ENCODE data around the gene PRR35.

PRR35 gene

DNA sequence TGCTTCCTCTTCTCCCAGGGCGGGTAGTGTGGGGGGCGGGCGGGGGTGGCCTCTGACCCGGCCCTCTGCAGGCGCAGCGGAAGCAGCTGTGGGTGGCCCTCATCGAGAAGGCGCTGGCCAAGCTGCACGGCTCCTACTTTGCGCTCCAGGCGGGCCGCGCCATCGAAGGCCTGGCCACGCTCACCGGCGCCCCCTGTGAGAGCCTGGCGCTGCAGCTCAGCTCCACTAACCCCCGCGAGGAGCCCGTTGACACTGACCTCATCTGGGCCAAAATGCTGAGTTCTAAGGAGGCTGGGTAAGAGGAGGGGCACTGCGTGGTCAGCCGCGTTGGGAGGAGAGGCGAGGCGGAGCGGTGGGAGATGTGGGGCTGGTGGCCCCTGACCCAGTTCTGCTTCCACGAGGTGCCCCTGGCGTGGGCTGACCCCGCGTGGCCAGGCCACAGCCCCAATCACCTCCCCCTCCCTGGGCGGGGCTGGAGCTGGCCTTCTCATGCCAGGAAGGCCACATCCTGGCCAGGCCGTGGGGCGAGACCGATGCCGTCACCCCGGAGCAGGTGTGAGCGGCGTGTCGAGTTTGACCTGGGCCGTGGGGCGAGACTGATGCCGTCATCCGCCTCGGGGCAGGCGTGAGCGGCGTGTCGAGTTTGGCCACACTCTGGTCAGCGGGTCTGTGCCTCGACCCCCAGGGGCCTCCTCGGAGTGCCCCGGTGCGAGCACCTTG lies 10.5 kb upstream of the PRR35 start:
- DNase-seq, result no peak

DNA sequence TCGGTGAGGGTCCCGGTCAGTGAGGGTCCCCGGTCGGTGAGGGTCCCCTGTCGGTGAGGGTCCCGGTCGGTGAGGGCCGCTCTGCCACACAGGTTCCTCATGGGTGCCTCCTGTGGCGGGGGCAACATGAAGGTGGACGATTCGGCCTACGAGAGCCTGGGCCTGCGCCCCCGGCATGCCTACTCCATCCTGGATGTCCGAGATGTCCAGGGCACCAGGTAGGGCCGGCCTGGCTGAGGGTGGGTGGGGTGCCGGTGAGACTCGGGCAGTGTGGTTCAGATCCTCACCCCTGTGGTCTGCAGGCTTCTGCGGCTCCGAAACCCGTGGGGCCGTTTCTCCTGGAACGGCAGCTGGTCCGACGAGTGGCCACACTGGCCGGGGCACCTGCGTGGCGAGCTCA lies 9.0 kb upstream of the PRR35 start:
- DNase-seq, result no peak

DNA sequence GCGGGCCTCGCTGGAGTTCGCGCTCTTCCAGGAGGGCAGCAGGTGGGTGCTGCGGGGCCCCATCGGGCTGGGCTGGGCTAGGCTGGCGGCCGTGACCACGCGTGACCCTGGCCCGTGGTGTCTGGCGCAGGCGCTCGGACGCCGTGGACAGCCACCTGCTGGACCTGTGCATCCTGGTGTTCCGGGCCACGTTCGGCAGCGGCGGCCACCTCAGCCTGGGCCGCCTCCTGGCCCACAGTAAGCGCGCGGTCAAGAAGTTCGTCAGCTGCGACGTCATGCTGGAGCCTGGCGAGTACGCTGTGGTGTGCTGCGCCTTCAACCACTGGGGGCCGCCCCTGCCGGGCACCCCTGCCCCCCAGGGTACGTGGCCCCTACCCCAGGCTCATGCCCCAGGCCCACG lies 8.0 kb upstream of the PRR35 start:
- no peak for DNase-seq

DNA sequence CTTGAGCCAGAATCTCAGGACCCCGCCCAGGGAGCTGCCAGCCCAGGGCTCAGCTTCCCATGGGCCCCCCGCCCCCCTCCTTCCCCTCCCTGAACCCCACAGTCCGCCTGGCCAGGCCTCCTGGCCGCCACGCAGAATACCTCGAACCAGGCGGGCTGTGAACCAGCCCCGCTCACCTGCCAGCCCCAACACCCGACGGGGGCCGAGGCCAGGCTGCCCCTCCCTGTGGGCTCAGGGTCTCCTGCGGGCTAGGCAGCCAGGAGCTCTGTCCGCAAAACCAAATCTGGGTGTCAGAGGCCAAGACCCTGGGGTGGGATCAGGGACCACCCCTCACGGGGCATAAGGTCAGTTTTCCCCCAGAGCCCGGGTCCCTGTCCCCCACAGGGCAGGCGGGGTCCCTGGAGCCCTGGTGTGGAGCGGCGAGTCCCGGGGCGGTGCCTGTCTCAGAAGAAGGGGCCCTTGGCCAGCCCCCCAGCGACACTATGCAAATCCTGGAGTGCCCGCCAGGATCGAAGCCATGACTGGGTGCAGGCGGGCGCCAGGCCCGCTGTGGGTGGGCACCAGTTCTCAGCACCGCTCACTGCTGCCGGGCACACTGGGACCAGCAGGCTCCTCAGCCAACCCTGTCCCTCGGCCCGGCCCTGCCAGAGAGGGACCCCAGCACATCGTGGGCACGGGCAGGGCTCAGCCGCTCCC lies 6.4 kb upstream of the PRR35 start:
- no peak for DNase-seq

DNA sequence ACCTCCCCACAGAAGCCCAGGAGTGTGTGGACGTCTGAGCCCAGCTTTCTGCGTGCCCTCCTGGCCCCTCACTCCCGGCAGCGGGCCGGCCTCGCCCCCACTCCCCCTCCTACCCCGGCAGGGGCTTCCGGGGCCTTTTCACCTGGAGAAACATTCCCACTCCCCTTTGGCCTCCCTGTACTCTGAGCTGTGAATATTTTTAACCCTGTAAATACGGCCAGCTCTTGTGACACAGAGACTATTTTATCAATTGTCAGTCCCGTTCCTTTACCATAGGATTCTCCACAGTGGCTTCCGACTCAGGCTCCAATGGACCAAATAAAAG lies 5.9 kb upstream of the PRR35 start:
- DNase-seq, result no peak

DNA sequence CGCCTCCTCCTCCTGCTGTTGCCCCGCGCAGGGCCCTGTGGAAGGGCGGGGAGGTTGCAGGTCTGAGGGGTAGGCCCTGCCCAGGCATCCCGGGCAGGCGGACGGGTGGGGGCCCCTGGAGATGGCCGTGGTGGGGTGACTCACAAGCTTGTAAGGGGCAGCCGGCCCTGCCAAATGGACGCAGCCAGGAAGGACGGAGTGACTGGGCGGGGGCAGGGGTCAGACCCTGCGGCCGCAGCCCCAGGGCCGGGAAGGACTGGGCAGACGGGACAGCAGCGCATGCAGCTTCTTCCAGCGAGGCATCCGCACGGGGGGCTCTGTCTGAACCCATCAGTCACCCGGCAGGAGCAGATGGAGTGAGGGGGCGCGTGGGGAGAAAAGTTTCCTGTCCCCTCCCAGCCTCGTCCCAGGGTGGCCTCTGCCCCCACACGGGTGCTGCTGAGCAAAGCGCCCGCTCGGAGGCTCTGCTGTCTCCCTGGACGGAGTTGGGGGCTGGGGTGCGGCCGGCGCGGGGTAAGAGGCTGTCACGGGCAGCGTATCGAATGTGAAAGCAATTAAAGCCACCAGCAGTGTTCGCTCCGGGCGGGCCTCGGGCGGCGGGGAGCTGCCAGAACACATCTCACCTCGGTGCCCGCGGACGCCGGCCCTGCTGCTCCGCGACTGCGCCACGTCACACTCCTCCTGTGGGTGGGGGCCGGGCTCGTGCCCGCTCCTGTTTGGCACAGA lies 5.4 kb upstream of the PRR35 start:
- no peak for DNase-seq

DNA sequence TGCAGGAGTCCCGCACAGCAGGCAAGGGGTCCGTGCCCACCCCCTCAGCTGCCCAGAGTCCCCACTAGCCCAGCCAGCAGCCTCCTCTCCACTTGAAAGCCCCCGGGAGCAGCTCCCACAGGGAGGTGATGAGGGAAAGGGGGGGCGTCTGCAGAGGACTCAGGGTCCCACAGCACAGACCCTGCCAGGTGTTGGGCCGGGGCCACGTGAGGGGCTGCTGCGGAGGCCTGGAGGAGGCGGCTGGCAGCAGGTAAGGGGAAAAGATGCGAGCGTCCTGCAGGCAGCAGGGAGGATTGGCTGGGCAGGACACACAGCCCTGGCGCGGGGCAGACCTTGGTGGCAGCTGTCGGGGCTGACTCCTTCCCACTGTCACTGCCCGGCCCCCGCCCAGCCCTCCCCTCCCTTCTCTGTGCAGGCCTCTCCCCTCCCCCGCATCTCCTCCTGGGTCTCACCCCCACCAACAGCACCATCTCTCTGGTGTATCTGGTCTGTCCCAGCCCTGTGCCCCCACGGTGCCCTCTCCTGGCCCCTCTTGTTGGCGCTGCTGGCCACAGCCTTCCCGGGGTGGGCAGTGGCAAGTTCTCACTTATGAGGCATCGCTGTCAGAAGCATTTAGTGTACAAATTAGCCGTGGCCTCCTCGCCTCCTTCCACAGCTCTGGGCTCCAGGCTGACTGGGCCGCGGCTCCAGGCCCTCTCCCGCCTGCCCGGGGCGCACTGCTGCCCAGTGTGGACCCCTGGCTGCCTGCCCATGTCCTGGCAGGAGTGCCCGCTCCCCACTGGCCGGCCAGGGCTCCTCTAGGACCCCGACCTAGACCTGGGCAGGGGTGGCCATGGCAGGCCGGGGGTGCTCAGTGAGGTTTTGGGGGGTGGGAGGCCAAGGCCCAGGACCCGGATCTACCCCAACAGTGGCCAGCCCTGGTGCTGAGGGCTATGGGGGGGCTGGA lies 4.4 kb upstream of the PRR35 start:
- DNase-seq, result no peak

DNA sequence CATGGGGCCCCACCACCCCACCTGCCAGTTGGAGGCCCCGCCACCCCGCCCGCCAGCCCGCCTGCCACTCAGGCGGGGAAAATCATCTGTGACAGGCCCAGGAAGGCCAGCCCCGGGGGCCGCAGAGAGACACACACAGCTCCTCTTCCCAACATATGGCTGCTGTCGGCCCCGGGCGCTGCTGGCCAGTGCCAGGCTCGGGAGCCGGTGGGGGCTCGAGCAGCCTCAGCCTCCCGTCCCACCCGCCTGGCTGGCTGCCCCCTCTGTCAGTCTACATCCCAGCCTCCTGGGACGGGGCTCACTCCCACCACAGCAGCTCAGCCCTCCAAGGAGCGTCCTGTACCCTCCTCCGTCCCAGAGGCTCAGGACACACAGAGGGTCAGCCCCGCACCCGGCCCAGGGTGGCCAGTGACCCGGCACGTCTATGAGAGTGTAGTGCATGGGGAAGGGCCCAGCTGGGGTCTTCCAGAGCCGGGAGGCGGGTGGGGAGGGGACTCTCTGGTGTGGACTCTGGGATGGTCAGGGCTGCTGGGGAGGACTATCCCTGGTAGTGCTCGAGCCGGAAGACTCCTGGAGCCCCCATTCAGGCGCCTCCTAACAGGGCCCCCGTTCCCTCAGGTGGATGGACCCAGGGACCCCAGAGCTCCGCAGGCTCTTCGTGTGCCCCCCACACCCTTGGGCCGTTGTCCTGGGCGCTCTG lies 3.6 kb upstream of the PRR35 start:
- DNase-seq, result no peak

DNA sequence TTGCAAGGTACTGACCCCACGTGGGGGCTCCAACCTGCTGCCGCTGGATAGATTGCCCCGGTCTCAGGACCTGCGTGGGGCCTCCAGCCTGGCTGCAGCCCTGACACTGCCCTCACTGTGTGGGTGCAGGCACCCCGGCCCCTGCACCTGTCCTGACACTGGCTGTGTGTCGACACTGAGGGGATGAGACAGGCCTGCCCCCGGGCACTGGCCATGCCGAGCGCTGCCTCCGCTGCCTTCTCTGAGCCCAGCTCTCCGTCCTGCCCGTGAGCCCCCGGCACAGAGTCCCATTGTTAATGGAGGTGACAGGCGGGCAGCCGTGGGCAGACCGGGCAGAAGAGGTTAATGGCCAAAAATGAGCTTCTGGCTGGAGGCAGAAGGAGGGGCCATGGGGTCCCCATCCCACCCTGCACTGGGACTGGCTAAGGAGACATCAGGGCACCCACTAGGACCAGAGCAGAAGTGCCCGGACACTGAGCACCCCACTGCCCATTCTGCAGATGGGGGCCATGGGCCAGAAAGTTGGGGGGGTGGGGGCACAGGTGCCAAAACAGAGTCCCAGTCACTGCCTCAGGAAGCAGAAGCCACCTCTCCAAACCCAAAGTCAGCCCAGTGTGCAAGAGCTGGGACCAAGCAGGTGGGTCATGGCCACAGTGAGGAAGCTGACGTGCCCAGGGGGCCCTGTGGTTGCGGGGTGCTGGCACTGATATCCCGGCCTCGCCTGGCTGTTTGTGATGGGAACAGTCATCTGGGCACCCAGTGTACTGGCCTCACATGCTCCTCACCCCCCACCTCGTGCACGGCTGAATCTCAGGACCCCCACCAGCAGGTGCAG lies 2.5 kb upstream of the PRR35 start:
- no peak for DNase-seq

DNA sequence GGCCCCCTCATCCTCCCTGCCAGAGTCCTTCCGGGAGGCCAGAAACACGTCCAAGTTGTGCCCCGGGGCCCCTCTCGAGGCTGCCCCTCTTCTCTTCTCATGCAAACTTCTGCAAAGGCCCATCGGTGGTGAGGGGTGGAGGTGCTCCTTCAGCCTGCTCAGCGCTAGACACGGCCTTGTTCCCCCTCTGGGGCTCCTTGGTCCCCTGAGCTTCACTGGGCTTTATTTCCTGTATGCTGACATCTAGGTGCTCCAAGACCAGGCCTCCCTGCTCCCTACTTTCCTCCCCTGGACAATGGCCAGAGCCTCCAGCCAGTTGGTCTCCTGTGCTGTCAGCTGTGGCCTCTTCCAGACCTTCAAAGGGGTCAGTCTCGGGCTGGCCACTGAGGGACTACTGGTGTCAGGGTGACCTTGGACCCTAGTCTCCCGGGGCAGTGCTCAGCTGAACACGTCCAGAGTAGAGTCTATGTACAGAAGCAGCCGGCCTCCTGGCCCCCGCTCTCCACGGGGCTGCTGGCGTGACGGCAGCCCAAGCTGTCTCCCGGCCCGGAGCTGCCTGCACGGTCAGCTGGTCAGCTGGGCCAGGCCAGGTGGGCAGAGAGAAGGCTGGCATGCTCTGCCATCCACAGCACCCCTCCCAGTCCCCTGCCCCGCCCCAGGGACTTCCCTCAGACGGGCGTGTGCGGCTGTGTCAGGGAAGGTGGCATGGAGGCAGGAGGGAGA lies 1.7 kb upstream of the PRR35 start:
- no peak for DNase-seq

DNA sequence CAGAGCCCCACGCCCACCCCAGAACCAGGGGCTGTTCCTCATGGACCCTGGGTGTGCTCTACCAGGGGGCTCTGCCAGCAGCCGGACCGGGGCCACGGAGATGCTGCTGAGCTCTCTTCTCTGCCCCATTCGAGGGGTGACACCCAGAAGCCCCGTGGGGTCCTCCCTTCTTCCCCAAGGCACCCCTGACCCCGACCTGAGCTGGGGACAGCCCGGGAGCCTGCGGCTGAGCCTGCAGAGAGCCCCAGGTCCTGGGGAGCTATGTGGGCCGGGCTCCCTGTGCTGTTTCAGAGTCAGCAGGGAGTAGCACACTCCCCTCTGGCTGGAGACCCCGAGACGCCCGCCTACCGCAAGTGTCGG lies 1.2 kb upstream of the PRR35 start:
- no peak for DNase-seq

DNA sequence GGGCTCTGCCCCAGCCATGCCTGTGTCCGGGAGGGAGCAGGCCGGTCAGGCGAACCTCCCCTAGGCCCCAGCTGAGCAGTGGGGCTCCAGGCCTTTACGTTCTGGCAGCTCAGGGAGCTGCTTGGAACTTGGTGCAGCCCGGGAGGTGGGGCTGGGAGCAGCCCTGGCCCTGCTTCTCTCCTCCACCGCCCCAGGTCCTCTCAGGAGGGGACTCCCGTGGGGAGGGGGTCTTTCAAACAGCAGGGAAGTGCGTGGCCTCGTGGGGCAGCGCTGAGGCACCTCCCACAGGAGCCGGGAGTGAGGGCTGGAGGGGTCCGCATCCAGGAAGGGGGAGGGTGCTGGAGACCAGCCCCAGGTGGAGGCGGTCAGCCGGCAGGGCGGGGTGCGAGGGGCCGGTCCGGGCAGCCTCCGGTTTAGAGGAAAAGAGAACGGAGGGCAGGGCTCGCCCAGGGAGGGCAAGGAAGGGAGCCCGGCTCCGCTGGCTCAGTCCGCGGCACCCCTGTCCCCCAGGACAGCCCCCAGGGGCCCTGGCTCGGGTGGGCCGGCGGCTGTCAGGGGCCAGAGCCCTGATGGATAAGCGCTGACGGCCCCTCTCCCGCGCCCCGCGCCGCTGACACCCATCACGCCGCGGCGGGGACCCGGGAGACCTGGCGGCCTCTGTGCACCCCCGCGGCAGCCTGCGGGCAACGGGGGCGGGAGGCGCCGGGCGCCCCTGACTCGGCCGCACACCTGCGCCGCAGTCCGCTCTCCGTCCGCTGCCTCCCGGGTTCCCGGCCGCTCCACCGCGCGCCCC lies 587 bp upstream of the PRR35 start:
- no peak for DNase-seq

DNA sequence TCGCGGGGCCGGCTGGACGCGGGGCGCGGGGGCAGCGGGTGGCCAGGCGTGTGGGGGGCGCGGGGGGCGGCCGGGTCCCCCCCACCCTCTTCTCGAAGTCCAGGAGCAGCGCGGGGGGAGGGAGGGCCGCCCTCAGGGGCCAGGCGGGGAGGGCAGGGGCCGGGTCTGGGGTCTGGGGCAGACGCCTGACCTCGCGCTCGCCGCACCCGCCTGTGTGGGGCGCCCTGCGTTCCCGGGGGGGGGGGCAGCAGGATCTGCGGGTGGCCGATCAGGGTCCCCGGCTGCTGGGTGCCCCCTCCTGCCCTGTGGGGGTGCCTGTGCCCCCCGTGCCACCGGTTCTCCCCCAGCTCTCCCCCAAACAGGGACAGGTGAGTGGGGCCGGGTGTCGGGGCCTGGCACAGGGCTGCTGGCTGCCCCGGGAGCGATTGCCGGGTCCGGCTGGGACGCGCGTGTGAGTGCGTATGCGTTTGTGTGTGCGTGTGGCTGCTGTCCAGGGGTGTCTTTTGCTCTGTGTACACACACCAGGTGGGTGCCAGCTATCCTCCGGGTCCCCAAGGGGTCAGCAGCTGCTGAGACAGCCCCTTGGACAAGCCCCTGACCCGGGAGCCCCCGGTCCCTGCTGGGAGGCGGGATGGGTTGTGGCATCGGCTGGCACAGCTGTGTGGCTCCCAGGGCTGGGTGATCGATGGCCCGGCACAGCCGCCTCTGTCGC lies 663 bp downstream of the PRR35 start:
- no peak for DNase-seq

DNA sequence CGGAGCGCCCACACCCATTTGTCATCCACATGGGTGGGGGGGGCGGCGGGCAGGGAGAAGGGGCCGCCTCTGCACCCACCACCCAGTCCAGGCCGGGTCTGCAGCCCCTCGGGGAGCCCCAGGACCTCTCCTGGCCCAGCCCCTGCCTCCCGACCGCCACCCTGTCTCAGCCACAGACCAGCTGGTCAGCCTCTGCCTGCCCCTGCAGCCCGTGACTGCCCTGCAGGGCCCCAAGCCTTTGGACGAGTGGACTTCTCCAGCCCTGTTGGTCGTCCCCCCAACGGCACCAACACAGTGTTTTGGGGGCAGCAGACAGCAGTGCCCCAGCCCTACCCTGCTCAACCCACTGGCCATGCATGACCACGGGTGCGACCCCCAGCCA lies 1.2 kb downstream of the PRR35 start:
- no peak for DNase-seq

DNA sequence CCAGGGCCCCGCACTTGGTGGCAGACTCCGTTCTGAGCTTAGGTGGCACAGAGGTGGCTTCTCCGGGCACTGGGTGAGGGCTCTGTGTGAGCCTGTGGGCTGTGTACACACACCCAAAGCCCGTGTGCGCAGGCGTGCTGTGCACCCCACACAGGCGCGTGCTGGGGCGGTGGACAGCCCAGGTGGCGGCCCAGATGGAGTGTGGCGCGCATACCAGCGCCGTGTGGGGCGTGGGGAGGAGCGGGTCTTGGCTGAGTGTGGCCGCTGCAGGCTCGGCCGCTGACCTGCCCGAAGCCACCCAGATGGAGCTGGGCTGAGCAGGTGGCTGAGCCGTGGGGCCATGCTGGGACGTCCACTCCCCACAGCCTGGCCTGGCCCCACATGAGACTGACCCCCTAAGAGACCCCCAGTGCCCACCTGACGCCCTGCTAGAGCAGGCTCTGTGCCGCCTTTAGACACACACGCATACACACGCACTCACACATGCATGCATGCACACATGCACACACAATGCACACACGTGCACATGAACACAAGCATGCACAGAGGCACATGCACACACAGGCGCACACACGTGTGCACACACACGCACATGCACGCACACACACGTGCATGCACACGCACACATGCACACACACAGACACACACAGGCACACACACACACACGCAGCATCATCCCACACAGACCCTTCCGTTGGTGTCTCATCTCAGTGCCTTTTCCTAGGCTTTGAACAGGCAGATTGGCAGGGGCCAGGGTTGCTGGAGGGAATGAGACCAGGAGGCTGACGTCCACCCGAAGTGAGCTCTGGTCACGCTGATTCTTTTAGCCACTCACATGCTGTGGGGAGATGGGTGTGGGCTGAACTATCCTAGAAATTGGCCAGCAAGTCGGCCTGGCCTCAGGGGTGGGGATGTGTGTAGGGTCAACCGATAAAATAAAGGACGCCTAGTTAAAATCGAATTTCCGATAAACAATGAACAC lies 2.1 kb downstream of the PRR35 start:
- no peak for DNase-seq

DNA sequence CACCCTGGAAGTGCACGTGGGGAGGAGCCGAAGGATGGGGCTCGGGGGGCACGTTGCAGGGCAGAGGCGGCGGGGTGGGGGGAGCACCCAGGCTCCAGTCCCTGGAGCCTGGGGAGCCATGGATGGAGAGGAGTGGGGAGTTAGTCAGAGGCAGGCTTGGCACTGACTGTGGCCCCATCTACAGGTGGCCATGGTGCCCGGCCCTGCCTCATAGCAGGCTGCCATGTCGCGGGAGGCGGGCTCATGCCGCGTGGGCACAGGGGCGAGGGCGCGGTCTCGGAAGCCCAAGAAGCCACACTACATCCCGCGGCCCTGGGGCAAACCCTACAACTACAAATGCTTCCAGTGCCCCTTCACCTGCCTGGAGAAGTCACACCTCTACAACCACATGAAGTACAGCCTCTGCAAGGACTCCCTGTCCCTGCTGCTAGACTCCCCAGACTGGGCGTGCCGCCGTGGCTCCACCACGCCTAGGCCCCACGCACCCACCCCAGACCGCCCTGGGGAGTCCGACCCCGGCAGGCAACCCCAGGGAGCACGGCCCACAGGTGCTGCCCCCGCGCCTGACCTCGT lies 3.0 kb downstream of the PRR35 start:
- DNase-seq, result no peak

DNA sequence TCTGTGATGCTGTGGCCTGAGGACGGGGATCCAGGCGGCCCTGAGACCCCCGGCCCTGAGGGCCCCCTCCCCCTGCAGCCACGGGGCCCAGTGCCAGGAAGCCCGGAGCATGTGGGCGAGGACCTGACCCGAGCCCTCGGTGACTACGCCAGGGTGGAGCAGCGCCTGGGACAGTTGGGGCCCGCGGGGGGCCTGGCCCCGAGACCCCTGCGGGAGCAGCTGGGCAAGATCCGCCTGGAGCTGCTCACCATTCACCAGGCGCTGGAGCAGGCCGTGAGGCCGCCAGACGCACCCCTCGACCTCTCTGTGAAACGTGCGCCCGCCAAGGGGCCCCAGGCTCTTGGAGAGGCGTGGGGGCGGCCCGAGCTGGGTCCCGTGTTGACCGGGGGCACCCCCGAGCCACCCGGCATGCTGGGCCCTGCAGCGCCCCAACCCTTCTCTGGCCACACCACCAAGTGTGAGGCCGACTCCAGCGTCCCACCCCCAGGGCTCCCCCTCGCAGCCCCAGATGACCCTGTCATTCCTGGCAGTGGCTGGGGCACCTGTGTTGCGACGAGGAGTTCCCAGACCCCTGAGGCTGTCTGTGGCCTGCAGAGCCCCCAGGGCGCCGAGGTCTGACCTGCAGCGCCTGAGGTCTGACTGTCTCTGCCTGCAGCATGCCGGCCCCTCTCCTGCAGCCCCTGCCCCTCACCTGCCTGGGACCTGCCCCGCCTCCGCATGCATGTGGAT lies 4.7 kb downstream of the PRR35 start:
- no peak for DNase-seq

All from stimulated activated CD4-positive, alpha-beta T cell treated with anti-CD3 and anti-CD28 coated beads, Interleukin-2, amount 100 ng/mL, for 48 hours (primary cell).